ENCODE data around the gene MCAM. TPM values are rescaled to one million over a fixed set of nuclear protein-coding genes. Genes with fewer than 3 reads are reported as not detected.

MCAM gene
- total and polyA plus RNA-seq, 10 of the 15 experiments (the other 5 are each of a cell fraction or from before 2014, with no cell fraction given) = 3.1 to 19.7 (median 9.3) TPM

DNA sequence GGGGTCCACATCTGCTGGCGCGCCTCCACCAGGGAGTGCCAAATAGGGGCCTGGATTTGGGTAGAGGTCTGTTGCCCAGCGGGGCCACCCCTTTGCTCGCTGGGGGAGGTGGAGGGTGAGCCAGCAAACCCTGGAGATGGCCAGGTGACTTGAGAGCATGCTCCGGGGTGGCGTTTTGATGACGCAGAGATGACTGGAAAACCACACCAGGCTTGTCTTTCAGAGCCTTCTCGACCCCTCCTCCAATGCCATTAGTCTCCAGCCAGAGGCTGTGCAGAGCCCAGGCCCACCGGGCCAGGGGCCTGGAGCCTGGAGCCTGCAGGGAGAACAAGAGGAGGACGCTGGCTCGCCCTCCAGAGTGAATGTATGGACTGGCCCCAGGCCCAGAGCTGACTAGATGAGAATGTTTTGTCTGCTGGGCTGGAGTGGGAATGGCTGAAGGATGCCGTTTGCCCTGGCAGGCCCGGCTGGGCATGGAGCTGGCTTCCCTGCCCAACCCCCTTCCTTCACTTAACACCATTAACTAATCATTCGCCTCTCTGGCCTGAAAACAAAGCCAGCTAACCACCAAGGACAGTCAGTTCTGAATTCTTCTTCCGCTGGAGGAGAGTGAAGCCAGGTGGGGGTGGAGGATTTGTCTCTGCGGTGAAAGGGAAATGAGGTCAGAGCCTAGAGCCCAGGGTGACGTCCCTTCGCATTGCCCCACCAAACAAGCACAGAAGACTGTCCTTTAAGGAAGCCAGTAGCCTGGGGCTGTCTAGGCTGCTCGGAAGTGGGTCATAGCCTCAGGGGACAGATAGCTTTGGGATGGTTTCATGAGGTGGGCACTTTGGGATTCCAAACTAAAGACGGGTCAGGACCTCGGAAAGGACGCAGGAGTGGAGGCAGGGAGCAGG is 1.6 kb upstream of the MCAM start (continued):
- TF ChIP-seq, protein P1, sequence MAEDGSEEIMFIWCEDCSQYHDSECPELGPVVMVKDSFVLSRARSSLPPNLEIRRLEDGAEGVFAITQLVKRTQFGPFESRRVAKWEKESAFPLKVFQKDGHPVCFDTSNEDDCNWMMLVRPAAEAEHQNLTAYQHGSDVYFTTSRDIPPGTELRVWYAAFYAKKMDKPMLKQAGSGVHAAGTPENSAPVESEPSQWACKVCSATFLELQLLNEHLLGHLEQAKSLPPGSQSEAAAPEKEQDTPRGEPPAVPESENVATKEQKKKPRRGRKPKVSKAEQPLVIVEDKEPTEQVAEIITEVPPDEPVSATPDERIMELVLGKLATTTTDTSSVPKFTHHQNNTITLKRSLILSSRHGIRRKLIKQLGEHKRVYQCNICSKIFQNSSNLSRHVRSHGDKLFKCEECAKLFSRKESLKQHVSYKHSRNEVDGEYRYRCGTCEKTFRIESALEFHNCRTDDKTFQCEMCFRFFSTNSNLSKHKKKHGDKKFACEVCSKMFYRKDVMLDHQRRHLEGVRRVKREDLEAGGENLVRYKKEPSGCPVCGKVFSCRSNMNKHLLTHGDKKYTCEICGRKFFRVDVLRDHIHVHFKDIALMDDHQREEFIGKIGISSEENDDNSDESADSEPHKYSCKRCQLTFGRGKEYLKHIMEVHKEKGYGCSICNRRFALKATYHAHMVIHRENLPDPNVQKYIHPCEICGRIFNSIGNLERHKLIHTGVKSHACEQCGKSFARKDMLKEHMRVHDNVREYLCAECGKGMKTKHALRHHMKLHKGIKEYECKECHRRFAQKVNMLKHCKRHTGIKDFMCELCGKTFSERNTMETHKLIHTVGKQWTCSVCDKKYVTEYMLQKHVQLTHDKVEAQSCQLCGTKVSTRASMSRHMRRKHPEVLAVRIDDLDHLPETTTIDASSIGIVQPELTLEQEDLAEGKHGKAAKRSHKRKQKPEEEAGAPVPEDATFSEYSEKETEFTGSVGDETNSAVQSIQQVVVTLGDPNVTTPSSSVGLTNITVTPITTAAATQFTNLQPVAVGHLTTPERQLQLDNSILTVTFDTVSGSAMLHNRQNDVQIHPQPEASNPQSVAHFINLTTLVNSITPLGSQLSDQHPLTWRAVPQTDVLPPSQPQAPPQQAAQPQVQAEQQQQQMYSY (CRISPR knock-in tag; IDR thresholded peaks at IDR 0.05) = no peak
- no peak for TF ChIP-seq DPF2 (IDR thresholded peaks at IDR 0.05)
- TF ChIP-seq MYC (IDR thresholded peaks at IDR 0.05; ENCODE audit: insufficient read depth, insufficient read length, insufficient replicate concordance, low read length, severe bottlenecking) = no peak
- TF ChIP-seq ZZZ3 (IDR thresholded peaks at IDR 0.05; ENCODE audit: control insufficient read depth, insufficient read length, low read depth) = no peak
- no peak for TF ChIP-seq SMARCA5 (IDR thresholded peaks at IDR 0.05)
- TF ChIP-seq, protein P2, sequence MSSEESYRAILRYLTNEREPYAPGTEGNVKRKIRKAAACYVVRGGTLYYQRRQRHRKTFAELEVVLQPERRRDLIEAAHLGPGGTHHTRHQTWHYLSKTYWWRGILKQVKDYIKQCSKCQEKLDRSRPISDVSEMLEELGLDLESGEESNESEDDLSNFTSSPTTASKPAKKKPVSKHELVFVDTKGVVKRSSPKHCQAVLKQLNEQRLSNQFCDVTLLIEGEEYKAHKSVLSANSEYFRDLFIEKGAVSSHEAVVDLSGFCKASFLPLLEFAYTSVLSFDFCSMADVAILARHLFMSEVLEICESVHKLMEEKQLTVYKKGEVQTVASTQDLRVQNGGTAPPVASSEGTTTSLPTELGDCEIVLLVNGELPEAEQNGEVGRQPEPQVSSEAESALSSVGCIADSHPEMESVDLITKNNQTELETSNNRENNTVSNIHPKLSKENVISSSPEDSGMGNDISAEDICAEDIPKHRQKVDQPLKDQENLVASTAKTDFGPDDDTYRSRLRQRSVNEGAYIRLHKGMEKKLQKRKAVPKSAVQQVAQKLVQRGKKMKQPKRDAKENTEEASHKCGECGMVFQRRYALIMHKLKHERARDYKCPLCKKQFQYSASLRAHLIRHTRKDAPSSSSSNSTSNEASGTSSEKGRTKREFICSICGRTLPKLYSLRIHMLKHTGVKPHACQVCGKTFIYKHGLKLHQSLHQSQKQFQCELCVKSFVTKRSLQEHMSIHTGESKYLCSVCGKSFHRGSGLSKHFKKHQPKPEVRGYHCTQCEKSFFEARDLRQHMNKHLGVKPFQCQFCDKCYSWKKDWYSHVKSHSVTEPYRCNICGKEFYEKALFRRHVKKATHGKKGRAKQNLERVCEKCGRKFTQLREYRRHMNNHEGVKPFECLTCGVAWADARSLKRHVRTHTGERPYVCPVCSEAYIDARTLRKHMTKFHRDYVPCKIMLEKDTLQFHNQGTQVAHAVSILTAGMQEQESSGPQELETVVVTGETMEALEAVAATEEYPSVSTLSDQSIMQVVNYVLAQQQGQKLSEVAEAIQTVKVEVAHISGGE (CRISPR knock-in tag; IDR thresholded peaks at IDR 0.05) = no peak
- TF ChIP-seq, protein P3, sequence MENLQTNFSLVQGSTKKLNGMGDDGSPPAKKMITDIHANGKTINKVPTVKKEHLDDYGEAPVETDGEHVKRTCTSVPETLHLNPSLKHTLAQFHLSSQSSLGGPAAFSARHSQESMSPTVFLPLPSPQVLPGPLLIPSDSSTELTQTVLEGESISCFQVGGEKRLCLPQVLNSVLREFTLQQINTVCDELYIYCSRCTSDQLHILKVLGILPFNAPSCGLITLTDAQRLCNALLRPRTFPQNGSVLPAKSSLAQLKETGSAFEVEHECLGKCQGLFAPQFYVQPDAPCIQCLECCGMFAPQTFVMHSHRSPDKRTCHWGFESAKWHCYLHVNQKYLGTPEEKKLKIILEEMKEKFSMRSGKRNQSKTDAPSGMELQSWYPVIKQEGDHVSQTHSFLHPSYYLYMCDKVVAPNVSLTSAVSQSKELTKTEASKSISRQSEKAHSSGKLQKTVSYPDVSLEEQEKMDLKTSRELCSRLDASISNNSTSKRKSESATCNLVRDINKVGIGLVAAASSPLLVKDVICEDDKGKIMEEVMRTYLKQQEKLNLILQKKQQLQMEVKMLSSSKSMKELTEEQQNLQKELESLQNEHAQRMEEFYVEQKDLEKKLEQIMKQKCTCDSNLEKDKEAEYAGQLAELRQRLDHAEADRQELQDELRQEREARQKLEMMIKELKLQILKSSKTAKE (IDR thresholded peaks at IDR 0.05; ENCODE audit: low read depth, poor library complexity, severe bottlenecking) = no peak
- 0 out of 2 replicates have a peak, but pooled peaks have one; percentile 40 for TF ChIP-seq NBN (IDR thresholded peaks at IDR 0.05)
- TF ChIP-seq NFXL1 (IDR thresholded peaks at IDR 0.05; ENCODE audit: borderline replicate concordance) = no peak
- TF ChIP-seq, protein P4, sequence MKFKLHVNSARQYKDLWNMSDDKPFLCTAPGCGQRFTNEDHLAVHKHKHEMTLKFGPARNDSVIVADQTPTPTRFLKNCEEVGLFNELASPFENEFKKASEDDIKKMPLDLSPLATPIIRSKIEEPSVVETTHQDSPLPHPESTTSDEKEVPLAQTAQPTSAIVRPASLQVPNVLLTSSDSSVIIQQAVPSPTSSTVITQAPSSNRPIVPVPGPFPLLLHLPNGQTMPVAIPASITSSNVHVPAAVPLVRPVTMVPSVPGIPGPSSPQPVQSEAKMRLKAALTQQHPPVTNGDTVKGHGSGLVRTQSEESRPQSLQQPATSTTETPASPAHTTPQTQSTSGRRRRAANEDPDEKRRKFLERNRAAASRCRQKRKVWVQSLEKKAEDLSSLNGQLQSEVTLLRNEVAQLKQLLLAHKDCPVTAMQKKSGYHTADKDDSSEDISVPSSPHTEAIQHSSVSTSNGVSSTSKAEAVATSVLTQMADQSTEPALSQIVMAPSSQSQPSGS (IDR thresholded peaks at IDR 0.05; ENCODE audit: low read length) = no peak
- TF ChIP-seq, protein P5, sequence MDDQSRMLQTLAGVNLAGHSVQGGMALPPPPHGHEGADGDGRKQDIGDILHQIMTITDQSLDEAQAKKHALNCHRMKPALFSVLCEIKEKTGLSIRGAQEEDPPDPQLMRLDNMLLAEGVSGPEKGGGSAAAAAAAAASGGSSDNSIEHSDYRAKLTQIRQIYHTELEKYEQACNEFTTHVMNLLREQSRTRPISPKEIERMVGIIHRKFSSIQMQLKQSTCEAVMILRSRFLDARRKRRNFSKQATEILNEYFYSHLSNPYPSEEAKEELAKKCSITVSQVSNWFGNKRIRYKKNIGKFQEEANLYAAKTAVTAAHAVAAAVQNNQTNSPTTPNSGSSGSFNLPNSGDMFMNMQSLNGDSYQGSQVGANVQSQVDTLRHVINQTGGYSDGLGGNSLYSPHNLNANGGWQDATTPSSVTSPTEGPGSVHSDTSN (IDR thresholded peaks at IDR 0.05; ENCODE audit: insufficient replicate concordance, low read depth, low read length) = no peak
- TF ChIP-seq EED (IDR thresholded peaks at IDR 0.05; ENCODE audit: low read depth) = peak; percentile 58; the same call in 1 of the 2 replicates
- no peak for TF ChIP-seq NFYB (IDR thresholded peaks at IDR 0.05; ENCODE audit: insufficient read depth, low read depth, low read length)
- TF ChIP-seq SREBF1 (IDR thresholded peaks at IDR 0.05; ENCODE audit: low read length) = no peak
- no peak for TF ChIP-seq KLF5 (IDR thresholded peaks at IDR 0.05; ENCODE audit: partially characterized antibody)
- TF ChIP-seq CBX5 (IDR thresholded peaks at IDR 0.05; ENCODE audit: low read depth) = no peak
- TF ChIP-seq FOS (IDR thresholded peaks at IDR 0.05; ENCODE audit: borderline replicate concordance, extremely low read depth, insufficient read length) = no peak

Measured in GM12878 (cell line).